Measurements from ENCODE around the gene USP40. TPM values are rescaled to one million over a fixed set of nuclear protein-coding genes. Genes with fewer than 3 reads are reported as not detected.

The USP40 gene
- total and polyA plus RNA-seq, 10 of the 15 experiments (the other 5 are each of a cell fraction or from before 2014, with no cell fraction given) = 3.4 to 20.8 (median 15.2) TPM

- TF ChIP-seq CEBPZ (IDR thresholded peaks at IDR 0.05; ENCODE audit: low read depth, low read length) (no peak), TCF7 (IDR thresholded peaks at IDR 0.05; ENCODE audit: borderline replicate concordance) (no peak), EED (IDR thresholded peaks at IDR 0.05; ENCODE audit: low read depth) (0 out of 2 replicates have a peak, but pooled peaks have one; percentile 33), IKZF1 (conservative IDR thresholded peaks at IDR 0.05) (no peak), CHD1 (IDR thresholded peaks at IDR 0.05; ENCODE audit: low read depth, low read length) (no peak), NFYB (IDR thresholded peaks at IDR 0.05; ENCODE audit: insufficient read depth, low read depth, low read length) (no peak), ZNF384 (IDR thresholded peaks at IDR 0.05; ENCODE audit: borderline replicate concordance, low read depth, low read length) (no peak), CHD4 (IDR thresholded peaks at IDR 0.05) (no peak), MTA2 (IDR thresholded peaks at IDR 0.05; ENCODE audit: low read depth) (no peak), ZSCAN29 (IDR thresholded peaks at IDR 0.05) (no peak), FOS (IDR thresholded peaks at IDR 0.05; ENCODE audit: borderline replicate concordance, extremely low read depth, insufficient read length) (no peak)
These were observed 65.1 kb downstream of the USP40 start (continued) for GRCh38 chr2:233501198-233502076.

Data from GM12878 (cell line).